Chondrocyte (in vitro differentiated cells): Measurements from ENCODE around the gene TMCC2. TPM values are rescaled to one million over a fixed set of nuclear protein-coding genes. Genes with fewer than 3 reads are reported as not detected.

Experiments used
- DNase-seq: peaks from one replicate; pipeline ENCODE4 v3.0.0; 2021; ENCODE audit warnings: mixed read lengths, low spot score
- H3K27ac Mint-ChIP-seq: one replicate; pipeline ENCODE4 v1.8.0; 2021; ENCODE audit warnings: mild to moderate bottlenecking, moderate library complexity, mixed read lengths; ENCODE audit not compliant: unreplicated experiment
- H3K27me3 Mint-ChIP-seq: 2 replicates; pipeline ENCODE4 v1.8.0; 2021; ENCODE audit warnings: low read depth, mixed read lengths
- H3K36me3 Mint-ChIP-seq: 2 replicates; pipeline ENCODE4 v1.8.0; 2021; ENCODE audit warnings: low read depth, mixed read lengths
- H3K4me1 Mint-ChIP-seq: 2 replicates; pipeline ENCODE4 v1.8.0; 2021; ENCODE audit warnings: low read depth, mild to moderate bottlenecking, mixed read lengths
- H3K4me3 Mint-ChIP-seq: one replicate; pipeline ENCODE4 v1.8.0; 2021; ENCODE audit warnings: mild to moderate bottlenecking, moderate library complexity, mixed read lengths; ENCODE audit not compliant: unreplicated experiment
- H3K9me3 Mint-ChIP-seq: 2 replicates; pipeline ENCODE4 v1.8.0; 2021; ENCODE audit warnings: low read depth, mixed read lengths
- CTCF ChIP-seq: fragments of 200-600 bp; sonication (generic); IDR thresholded peaks from 2 replicates; pipeline ENCODE4 v1.5.0; 2021; ENCODE audit warnings: antibody characterized with exemption, mild to moderate bottlenecking, moderate library complexity
- total RNA-seq: library from RNA; stranded (reverse); gene quantifications from 3 replicates; pipeline ENCODE4 v1.2.1, GENCODE V29; 2021

TMCC2 gene
- total RNA-seq, 1 donor from 2014 or later = 4.8 TPM

DNA sequence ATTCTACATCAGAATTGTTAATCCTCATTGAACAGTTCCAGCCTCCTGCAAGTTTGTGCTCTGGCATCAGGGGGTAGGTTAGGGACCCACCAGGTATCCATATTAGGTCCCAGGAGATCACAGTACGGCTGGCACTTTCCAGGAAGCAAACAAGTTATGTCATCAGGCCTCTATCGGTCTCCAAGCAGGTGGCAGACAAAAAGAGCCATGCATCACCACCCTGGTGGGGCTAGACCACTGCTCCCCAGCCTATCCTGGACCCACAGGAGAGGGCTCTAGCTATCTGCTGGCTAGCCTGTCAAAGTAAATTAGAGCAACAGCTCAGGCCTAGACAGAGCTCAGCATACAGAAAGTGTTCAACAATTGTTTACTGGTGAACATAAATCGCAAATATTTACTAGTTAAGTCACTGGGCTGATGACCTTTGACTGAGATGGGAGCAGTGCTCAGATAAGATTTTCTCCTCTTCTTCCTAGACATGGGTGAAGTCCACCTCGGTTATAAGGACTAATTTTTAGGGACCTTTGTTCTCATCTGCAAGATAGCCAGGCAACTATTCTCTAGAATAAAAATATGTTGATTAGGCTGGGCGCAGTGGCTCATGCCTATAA lies 87.4 kb downstream of the TMCC2 start:
- H3K36me3 Mint-ChIP-seq = peaks cover 6% of the 10 kb centered on the region
- H3K4me3 Mint-ChIP-seq = no peak overlapping the region
- no peak for DNase-seq
- no peak for TF ChIP-seq CTCF
- peaks cover 59% of the 10 kb centered on the region for H3K4me1 Mint-ChIP-seq
- no peak overlapping the region for H3K27ac Mint-ChIP-seq
- H3K9me3 Mint-ChIP-seq = no peaks in the 10 kb centered on the region
- H3K27me3 Mint-ChIP-seq = no peaks in the 10 kb centered on the region

- Mint-ChIP-seq H3K4me1 (peaks cover 69% of the 10 kb centered on the region), H3K4me3 (no peak overlapping the region), H3K27me3 (no peaks in the 10 kb centered on the region), H3K9me3 (no peaks in the 10 kb centered on the region), H3K27ac (peak overlapping the region; percentile 23), H3K36me3 (peaks cover 2% of the 10 kb centered on the region)
- no peak for TF ChIP-seq CTCF
- no peak for DNase-seq
These were observed 88.4 kb downstream of the TMCC2 start for GRCh38 chr1:205316161-205316566.

DNA sequence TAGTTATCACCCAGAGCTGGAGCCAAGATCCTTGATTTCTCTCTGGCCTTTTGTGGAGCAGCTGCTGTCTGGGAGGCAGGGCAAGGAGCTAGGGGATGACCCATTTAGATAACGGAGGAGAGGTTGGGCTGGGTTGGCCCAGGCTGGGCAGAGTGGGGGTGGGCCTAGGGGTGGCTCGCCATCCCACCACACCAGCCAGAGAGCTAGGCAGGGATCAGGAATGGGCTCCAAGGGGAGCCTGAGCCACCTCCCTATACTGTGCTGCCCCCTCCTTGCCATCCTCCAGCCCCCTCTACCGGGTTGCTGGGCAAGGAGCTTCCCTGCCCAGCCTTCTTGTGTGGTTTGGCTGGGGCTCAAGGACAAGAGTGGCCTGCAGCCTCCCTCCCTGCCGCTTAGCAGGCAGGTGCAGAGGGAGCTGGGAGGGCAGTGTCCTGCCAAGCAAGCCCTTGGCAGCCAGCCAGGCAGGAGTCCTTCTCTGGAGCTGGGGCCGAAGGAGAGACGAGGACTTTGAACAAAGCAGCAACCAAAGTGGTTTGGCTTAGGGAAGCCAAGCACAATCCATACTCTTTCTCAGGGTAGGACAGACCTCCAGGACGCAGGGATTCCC lies 89.7 kb downstream of the TMCC2 start:
- H3K4me3 Mint-ChIP-seq = peak overlapping the region; percentile 31
- TF ChIP-seq CTCF = peak; percentile 56
- peaks cover 74% of the 10 kb centered on the region for H3K4me1 Mint-ChIP-seq
- no peaks in the 10 kb centered on the region for H3K27me3 Mint-ChIP-seq
- H3K27ac Mint-ChIP-seq = no peak overlapping the region
- no peak for DNase-seq
- peaks cover 2% of the 10 kb centered on the region for H3K36me3 Mint-ChIP-seq
- H3K9me3 Mint-ChIP-seq = no peaks in the 10 kb centered on the region

- Mint-ChIP-seq H3K27ac (peak overlapping the region; percentile 12), H3K4me1 (peaks cover 67% of the 10 kb centered on the region), H3K9me3 (no peaks in the 10 kb centered on the region), H3K4me3 (peak overlapping the region; percentile 26), H3K27me3 (no peaks in the 10 kb centered on the region), H3K36me3 (peaks cover 2% of the 10 kb centered on the region)
- no peak for DNase-seq
- TF ChIP-seq CTCF = no peak
These were observed 90.7 kb downstream of the TMCC2 start for GRCh38 chr1:205318231-205318991.
